Skin of body (tissue), 2 donors: ENCODE measurements around the gene RAB26. TPM values are rescaled to one million over a fixed set of nuclear protein-coding genes. Genes with fewer than 3 reads are reported as not detected.

Experiments used
- DNase-seq: peaks from one replicate; lab custom pipeline; 2025; lab: John Stamatoyannopoulos, UW
- total RNA-seq: library from RNA; depleted of rRNA; stranded (reverse); fragments of >200 nt; gene quantifications from one replicate; pipeline ENCODE4 v1.2.3, GENCODE V29; 2014

The RAB26 gene
- total RNA-seq, 1 donor from 2014 or later: 1.6 TPM

DNA sequence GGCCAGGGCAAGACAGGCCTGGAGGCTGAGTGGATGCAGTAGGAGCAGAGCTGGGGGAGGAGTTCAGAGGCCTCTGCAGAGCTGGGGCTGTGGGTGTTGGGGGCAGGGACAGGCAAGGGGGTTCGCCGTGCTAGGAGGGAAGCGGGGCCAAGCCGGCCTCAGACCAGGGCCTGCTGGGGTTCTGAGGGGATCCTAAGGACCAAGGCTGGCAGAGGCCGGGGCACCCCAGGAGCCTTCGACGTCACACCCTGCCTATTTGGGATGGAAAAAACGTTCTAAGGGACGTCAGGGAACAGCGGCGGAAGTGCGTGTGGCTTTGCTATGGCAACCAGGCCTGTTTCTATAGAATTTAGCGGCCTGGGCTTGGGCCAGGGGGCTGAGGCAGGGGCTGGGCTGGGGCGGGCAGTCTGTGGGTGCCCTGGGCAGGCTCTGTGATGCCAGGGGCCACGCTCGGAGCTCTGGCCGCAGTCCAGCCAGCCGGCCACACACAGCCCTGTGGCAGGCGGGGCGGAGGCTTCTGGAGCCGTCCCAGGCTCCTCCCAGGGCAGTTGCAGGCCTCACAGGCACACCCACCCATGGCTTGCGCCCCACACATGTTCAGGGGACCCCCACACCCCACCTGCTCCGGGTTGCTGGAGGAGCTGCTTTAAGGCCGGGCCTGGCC, 10.9 kb downstream of the RAB26 start:
- no peak for DNase-seq

DNA sequence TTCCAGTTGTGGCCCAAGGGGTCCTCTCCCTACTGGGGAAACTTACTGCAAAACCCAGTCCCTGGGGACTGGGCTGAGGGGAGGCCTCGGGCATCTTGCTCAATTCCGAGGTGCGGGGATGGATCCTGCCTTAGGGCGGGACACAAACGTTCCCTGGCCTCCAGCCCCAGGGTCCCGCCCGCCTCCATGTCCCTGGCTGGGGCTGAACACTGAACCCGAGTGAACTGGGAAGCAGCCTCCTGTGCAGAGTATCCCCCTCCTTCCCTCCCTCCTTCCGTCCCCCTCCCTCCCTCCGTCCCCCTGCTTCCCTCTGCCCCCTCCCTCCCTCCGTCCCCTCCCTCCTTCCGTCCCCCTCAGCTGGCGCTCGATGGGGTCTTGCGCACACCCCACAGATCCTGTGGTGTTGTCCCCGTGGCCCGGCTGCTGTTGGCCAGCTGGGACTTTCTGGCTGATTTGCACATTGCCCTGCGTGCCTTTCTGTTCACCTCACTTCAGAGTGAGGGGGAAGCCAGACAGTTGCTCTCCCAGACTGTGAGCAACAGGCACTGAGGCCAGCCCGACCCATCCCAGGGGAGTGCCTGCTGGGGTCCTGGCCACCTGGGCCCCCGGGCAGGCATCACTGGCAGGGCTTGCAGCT, 12.6 kb downstream of the RAB26 start:
- peak; percentile 61 for DNase-seq

DNA sequence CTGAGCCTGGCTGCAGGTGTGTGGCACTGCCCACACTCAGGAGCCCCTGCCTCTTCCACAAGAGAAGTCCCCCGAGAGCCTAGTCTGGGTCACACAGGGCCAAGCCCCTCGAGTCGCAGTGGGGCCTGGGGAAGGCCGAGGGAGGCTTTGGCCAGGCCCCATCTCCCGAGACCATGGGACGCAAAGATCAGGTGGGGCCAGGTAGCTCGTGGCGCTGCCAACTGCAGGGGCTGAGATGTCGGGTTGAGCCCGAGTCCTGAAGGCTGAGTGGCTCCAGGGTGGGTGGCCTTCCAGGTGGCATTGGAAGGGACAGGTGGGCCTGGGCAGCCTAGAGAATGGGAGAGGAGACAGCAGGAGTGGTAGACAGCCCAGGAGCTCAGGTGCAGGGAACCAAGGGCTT, 13.5 kb downstream of the RAB26 start:
- DNase-seq: no peak

DNA sequence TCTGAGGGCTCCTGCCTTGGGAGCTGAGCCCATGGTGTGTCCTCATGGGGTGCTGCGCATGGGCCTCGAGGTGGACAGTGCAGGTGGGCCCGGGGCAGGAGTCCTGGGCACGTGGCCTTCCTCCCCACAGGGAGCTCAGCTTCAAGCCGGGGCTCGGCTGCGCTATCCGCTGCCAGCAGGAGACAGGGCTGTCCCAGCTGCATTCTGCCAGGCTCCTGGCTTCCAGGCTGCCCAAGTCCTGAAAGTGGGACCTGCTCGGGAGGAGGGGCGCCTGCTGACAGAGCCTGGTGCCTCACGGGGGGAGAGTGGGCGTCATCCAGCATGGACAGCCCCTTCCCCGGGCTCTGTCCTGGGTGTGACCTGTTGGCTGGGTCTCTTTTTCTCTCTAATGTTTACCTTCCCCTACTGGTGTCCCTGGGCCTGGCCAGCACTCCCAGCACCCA, 14.3 kb downstream of the RAB26 start:
- no peak for DNase-seq

DNA sequence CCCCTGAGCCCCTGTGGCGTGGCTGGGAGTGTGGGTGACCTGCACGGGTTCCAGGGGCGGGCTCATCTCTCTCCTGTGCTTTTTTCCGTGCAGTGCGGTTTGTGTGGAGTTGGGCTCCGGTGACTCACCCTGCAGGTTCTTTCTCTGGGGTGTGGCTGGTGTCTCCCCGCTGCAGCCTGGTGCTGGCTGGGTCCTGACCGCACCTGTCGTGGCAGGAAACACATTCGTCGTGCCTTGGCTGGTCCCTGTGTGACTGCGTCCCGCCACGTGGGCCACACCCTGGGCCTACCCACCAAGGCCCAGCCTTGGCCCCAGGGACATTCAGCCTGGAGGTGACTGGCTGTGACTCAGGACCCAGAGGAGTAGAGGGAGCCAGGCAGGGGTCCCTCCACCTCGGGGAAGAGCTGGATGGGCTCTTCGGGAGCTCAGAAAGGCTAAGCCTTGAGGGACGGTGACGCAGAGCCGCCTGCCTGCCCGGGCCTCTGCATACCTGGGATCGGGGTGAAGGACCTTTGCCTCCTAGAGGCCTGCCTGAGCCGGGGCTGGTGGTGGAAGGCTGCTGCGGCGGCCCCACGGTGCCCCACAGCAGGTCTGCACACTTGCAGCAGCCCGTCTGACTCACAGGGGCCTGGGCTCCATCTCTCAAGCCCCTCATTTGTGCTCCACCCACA, 14.9 kb downstream of the RAB26 start:
- DNase-seq: peak; percentile 12

DNA sequence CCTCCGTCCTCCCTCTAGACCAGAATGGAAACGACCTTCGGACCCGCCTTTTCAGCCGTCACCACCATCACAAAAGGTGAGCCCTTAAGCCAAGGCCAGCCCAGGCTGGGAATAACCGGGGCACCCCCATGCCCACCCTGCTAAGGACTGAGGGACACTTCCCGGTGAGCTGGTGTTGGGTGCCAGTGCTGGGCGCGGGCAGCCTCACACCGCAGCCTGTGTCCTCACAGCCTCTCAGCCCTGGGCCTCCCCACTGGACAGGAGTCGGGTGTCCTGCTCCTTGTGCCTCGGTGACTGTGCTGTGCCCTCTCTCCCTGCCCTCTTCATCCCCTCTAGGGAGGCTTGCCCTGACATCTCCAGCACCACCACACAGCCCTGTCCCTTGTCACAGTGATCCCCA, 17.4 kb downstream of the RAB26 start:
- DNase-seq: no peak

DNA sequence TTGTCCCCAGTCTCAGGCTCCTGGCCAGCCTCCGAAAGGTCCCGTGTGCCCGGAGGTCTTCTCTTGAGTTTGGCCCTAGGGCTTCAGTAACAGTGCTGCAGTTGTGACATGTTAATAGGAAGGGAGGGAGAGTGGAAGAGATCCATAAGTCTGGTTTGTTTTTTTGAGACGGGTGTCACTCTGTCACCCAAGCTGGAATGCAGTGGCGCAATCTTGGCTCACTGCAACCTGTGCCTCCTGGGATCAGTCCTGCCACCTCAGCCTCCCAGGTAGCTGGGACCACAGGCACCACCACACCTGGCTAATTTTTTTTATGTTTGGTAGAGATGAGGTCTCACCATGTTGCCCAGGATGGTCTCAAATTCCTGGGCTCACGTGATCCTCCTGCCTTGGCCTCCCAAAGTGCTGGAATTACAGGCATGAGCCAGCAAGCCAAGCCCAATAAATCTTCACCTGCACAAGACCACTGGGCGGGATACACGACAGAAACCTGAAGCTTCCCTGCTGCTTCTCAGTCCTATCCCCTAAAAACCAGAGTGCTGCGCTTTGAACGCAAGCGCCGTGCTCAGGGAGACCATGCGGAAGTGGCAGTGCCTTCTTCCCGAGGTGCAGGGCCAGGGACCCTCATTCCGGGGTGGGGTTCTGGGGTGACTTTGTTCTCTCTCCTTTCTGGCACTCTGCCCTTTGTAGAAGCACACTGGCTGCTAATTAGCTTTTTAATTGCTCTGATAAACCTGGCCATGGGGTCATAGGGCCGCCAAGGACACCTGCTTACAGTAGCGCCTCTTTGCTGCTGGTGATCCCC, 18.0 kb downstream of the RAB26 start:
- DNase-seq: no peak

DNA sequence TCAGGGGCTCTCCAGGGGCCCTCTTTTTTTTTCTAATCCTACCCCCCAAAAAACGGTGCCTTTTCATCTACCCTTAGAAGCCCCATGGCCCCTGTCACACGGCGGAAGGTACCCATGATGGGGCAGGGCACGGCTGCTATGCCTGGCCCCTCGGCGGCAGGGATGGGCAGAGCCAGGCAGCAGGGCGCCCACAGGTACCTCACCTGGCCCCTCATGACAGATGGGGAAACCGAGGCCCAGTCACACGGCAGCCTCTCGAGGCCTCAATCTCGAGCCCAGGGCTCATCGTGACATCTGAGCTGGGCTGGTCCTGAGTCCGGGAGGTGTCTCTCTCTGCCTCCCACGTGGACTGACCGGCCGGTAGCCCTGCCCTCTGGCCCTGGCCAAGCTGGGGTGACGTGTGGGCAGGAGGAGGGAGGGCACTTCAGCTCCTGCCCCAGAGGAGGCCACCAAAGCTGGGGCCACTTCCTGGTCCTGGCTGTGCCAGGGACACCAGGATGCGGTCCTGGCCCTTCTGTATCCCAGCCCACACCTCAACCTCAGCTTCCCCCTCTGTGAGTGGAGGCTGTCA, 18.7 kb downstream of the RAB26 start:
- DNase-seq: no peak

DNA sequence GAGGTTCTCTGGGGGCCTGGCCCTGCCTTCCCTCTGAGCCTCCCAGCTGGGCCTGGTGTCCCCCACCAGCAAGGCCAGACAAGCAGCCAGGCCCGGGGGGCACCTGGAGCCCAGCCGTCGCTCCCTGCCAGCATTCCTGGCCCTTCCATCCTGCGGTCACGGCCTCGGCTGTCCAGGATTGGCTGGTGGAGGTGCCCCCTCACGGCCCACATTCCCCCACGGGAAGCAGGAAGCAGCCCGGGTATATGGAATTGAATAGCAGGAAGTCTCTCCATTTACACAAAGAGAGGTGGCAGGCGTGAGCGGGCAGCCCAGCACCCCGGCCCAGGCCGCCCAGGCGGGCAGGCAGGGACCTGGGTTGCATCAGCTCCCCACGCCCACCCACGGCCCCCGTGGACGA, 21.7 kb downstream of the RAB26 start:
- DNase-seq: no peak

DNA sequence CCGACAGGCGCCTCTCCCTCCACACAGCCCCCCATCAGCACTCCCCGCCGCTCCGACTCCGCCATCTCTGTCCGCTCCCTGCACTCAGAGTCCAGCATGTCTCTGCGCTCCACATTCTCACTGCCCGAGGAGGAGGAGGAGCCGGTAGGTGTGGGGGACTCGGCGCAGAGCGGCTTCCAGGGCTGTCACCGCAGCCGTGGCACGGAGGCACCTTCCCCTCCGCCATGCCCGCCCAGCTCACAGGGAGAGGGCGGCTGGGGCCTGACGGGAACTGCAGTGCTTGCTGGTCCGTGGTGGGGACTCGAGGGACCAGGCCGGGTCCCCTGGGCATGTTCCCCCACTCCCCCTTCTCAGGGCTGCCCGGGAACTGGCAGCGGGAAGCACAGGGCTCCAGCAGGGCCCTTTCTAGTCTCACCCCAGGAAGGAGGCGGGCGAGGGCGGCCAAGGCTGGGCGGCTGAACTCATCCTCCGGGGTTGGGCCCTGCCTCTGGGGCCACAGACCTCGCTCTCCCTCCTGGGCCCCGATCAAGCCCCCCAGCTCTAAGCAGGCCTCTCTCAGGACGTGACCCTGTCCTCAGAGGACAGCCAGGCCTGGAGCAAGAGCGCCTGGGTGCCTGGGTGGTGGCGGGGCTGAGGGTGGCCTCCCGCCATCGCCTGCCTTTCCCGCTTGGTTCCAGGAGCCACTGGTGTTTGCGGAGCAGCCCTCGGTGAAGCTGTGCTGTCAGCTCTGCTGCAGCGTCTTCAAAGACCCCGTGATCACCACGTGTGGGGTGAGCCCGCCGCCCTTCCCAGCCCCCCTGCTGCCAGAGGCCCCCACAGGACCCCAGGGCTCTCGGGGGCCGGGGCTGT, 22.4 kb downstream of the RAB26 start:
- no peak for DNase-seq

DNA sequence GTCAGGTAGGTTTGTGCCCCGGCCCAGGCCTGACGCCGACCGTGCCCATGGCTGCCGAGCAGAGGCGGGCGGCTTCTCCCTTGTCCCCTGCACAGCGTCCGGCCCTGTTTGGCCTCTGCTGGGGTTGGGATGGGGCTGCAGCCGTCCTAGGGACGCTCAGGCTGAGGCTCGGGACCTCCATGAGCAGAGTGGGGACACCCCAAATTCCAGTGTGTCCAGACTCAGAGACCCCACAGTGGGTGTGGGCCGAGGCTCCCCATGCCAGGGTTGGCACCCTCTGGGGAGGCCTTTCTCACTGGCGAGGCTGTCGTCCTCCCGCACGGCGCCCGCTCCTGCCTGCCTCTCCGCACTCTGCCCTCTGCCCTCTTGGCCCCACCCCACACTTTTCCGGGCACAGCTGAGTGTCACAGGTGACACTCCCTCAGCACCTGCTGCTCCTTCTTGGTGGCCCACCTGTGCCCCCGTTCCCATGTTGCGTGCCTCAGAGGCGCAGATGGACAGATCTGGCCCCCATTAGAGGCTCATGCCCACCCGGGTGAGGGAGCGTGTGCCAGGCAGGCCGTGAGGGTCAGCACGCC, 23.3 kb downstream of the RAB26 start:
- DNase-seq: no peak

DNA sequence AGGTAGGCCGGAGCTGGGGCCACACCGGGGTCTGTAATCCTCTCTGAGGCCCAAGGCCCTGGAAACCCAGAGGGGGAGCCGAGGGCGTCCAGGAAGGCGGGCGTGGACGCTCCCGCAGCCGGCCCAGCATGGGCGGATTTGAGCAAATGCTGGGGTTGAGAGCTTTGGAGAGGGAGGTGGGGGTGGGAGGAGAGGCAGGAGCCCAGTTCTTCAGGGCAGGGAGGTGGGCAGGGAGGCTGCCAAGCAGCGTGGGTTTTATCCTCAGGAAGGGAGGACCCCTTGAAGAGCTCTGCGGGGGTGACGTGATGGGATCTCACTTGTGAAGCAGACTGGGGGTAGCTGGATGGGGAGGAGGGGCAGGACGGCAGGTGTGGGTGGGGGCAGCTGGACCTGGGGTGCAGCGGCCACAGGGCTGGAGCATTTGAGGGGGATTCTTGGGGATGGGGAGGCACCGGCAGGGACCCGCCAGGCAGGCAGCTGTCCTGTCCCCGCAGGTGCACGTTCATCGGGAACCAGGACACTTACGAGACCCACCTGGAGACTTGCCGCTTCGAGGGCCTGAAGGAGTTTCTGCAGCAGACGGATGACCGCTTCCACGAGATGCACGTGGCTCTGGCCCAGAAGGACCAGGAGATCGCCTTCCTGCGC, 24.4 kb downstream of the RAB26 start:
- no peak for DNase-seq

DNA sequence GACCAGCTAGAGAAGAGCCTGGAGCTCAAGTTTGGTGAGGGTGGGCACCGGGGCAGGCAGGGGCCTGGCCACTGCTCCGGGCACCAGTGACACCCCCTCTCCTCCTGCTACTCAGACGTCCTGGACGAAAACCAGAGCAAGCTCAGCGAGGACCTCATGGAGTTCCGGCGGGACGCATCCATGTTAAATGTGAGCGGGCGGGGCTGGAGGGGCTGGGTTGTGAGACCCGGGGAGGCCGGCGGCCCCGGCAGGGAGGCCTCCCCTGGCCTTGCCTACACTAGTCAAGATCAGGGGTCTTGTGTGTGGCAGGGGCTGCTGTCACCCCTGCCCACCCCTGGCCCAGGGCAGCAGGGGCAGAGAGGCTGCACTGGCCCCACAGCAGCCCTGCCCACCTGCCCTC, 24.9 kb downstream of the RAB26 start:
- no peak for DNase-seq

DNA sequence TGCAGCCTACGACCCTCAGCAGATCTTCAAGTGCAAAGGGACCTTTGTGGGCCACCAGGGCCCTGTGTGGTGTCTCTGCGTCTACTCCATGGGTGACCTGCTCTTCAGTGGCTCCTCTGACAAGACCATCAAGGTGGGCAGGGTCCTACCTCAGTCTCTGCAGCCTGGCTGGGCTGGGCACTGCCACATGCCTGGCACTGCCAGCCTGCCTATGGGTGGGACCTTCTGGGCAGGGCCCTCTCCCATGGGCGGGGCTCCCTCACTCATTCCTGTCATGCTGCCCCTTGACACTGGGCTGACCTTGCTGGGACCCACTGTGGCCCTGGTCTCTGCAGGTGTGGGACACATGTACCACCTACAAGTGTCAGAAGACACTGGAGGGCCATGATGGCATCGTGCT, 25.5 kb downstream of the RAB26 start:
- no peak for DNase-seq

DNA sequence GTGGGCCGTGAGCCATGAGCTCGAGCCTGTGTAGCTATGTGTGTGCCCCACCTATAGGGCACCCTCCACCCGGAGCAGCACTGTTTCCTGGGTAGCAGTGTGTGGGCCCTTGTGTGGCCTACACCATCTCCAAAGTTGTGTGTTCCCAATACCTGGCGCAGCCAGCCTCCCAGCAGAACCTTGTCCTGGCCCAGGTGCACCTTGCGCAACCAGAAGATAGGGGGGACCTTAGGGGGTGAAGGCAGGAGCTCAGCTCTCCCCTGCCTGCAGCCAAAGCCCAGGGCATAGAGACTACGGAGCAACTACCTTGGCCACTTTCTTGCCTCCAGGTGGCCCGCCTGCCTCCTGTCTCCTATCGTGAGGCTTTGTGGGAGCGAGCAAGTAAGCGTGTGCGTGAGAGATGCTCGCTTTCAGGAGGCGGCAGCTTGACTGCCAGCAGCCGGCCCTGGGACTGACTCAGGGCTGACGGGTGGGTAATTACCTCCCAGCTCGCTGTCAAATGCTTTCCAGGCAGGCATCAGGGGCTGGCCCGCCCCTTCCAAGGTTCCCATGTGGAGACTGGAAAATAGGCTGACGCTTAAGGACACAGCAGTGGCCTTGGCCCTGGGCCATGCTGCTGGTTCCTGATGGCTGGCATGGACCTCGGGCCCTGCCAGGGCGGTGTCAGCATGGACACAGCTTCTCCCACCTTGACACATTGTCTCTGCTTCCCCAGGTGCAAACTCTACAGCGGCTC, 26.1 kb downstream of the RAB26 start:
- no peak for DNase-seq

DNA sequence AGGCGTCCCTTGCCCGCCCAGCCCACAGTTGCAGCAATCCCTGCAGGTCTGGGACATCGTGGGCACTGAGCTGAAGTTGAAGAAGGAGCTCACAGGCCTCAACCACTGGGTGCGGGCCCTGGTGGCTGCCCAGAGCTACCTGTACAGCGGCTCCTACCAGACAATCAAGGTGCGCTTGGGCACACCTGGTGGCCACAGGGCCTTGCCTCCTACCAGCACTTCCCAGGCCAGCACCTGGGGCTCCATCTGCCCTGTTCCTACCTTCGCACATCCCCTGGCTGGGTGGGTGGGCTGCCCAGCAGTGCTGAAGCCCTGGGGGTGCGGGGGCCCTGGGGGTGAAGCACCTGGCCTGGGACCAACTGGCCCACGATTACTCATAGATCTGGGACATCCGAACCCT, 27.0 kb downstream of the RAB26 start:
- no peak for DNase-seq

DNA sequence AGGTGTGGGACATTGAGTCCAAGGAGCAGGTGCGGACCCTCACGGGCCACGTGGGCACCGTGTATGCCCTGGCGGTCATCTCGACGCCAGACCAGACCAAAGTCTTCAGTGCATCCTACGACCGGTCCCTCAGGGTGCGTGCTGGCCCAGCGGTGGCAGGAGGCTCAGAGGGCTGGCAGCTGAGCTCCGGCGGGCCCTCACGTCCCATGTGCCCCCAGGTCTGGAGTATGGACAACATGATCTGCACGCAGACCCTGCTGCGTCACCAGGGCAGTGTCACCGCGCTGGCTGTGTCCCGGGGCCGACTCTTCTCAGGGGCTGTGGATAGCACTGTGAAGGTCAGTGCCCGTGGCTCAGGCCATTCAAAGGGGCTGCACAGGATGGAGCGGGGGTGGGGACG, 27.6 kb downstream of the RAB26 start:
- no peak for DNase-seq

DNA sequence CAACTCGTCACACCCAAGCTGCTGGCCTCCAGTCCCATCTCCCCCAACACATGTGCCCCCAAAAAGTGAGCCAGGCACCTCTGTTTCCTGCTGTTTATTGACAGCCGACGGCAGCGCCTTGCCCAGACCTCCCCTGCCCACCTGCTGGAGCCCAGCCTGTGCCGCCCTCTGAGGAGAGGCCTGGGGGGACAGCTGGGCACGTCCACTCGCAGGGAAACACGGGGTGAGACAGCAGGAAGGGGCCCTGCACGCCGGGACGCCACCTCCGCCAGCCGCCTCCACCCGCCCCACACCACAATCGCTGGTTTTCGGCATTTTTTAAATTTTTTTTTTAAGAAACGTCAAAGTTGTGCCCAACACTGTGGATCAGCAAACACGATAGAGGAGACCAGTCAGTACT, 28.7 kb downstream of the RAB26 start:
- no peak for DNase-seq

DNA sequence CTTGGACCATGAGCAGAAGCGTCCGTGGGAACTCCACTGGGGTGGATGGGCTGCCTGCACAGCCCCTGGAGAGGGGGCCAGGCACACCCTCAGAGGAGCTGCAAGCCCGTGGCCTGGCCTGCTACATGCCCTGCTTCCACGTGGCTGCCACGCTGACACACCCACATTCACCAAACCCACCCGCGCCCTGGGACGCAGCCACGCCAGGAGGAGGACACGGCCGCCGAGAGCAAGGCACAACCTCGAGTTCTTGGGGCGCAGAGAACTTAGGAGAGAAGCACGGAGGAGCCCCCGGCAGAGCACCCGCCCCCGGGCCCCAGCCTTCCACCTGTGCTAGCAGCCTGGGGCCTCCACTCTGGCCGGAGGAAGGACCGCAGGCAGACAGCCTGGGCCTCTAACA, 29.1 kb downstream of the RAB26 start:
- DNase-seq: no peak
